ENCODE measurements around the gene GLIS2.

The GLIS2 gene

GRCh38 chr16:4351880-4352279 lies 36.0 kb downstream of the GLIS2 start:
- no peaks in the 10 kb centered on the region for H3K9me3 ChIP-seq (replicated peaks; ENCODE audit: low read length)
- peaks cover 4% of the 10 kb centered on the region for H3K36me3 ChIP-seq (ENCODE audit: insufficient read depth, low read length)

DNA sequence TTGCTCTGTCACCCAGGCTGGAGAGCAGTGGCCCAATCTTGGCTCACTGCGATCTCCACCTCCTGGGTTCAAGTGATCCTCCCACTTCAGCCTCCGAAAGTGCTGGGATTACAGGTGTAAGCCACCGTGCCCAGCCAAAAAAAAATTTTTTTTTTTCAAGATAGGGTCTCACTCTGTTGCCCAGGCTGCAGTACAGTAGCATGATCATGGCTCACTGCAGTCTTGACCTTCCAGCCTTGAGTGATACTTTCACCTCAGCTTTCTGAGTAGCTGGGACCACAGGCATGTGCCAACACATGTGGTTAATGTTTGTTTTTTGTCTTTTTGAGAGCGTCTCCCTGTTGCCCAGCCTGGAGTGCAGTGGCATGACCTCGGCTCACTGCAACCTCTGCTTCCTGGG lies 37.0 kb downstream of the GLIS2 start:
- H3K4me1 ChIP-seq (ENCODE audit: control insufficient read depth, insufficient read depth, low read length) = peaks cover 25% of the 10 kb centered on the region
- no peaks in the 10 kb centered on the region for H3K27me3 ChIP-seq (ENCODE audit: control insufficient read depth, insufficient read depth, low read length)
- H3K9ac ChIP-seq (ENCODE audit: low read depth, low read length) = no peak overlapping the region
- H3K9me3 ChIP-seq (replicated peaks; ENCODE audit: low read length) = no peaks in the 10 kb centered on the region
- H3K4me3 ChIP-seq (ENCODE audit: low read length) = no peak overlapping the region
- no peak overlapping the region for H3K4me2 ChIP-seq (ENCODE audit: low read length)
- H3K36me3 ChIP-seq (ENCODE audit: insufficient read depth, low read length) = peaks cover under 1% of the 10 kb centered on the region

More at GRCh38 chr16:4351880-4352279, 36.0 kb downstream of the GLIS2 start:
- no peaks in the 10 kb centered on the region for H3K27me3 ChIP-seq (ENCODE audit: control insufficient read depth, insufficient read depth, low read length)
- peaks cover 28% of the 10 kb centered on the region for H3K4me1 ChIP-seq (ENCODE audit: control insufficient read depth, insufficient read depth, low read length)
- no peak overlapping the region for H3K4me3 ChIP-seq (ENCODE audit: low read length)
- peak overlapping the region; percentile 52 for H3K9ac ChIP-seq (ENCODE audit: low read depth, low read length)
- peak overlapping the region; percentile 82 for H3K4me2 ChIP-seq (ENCODE audit: low read length)

DNA sequence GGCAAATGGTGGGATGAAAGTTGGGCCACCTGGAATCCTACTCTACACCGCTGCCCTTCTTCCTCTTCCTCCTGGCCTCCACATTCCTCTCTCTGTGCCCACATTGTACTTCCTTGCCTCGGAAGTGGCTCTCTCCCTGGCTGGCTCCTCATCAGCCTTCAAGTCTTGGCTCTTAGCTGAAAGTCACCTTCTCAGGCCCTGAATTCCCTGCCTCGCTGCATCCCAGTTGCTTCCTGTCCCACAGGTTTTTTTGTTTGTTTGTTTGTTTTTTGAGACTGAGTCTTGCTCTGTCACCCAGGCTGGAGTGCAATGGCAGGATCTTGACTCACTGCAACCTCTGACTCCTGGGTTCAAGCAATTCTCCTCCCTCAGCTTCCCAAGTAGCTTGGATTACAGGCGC lies 37.8 kb downstream of the GLIS2 start:
- no peaks in the 10 kb centered on the region for H3K27me3 ChIP-seq (ENCODE audit: control insufficient read depth, insufficient read depth, low read length)
- no peak overlapping the region for H3K4me3 ChIP-seq (ENCODE audit: low read length)
- H3K36me3 ChIP-seq (ENCODE audit: insufficient read depth, low read length) = peaks cover 2% of the 10 kb centered on the region
- peaks cover 19% of the 10 kb centered on the region for H3K4me1 ChIP-seq (ENCODE audit: control insufficient read depth, insufficient read depth, low read length)
- no peak overlapping the region for H3K4me2 ChIP-seq (ENCODE audit: low read length)
- H3K9me3 ChIP-seq (replicated peaks; ENCODE audit: low read length) = no peaks in the 10 kb centered on the region
- H3K9ac ChIP-seq (ENCODE audit: low read depth, low read length) = no peak overlapping the region

DNA sequence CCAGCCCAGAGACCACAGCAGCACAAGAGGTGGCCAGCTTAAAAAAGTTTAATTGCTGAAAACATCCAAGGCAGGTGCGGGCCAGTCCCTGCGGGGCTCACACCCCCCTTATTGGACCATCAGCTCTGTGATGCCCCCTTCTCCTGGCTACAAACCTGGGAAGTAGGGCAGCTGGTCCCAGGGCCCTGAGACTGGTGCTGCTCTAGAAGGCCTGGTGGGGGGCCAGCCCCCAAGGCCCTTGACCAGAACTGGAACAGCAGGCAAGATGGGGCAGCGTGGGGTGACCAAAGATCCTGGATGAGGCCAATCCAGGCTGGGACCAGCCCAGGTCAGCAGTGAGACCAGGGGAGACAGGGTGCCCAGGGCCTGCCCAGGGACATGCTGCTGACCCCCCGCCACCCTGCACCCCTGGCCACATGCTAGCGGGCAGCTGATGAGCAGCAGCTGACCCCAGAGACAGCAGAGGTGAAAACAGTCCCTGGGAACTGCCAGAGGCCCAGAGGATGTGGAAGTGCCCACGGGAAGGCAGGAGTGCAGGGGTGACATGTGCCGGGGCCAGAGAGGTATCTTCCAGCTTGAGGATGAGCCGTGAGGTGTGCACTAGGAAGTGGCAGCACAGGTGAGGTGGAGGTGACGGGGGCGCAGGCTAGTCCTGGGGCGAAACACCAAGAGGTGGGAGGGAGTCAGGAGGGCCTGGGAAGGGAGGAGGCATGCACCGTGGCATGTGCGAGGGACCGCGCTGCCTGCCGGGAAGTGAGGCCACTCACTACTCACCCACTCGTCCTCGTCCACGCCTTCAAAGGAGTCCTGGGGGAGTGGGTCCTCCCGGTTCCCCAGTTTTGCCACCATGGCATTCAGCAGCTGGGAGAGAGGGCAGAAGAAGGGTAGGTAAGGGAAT lies 38.9 kb downstream of the GLIS2 start:
- H3K4me2 ChIP-seq (ENCODE audit: low read length) = no peak overlapping the region
- no peaks in the 10 kb centered on the region for H3K27me3 ChIP-seq (ENCODE audit: control insufficient read depth, insufficient read depth, low read length)
- H3K9me3 ChIP-seq (replicated peaks; ENCODE audit: low read length) = no peaks in the 10 kb centered on the region
- H3K4me3 ChIP-seq (ENCODE audit: low read length) = no peak overlapping the region
- H3K4me1 ChIP-seq (ENCODE audit: control insufficient read depth, insufficient read depth, low read length) = peaks cover 16% of the 10 kb centered on the region
- no peak overlapping the region for H3K9ac ChIP-seq (ENCODE audit: low read depth, low read length)
- H3K36me3 ChIP-seq (ENCODE audit: insufficient read depth, low read length) = peaks cover 5% of the 10 kb centered on the region

- H3K36me3 ChIP-seq (ENCODE audit: insufficient read depth, low read length) = peaks cover 5% of the 10 kb centered on the region
- no peak overlapping the region for H3K9ac ChIP-seq (ENCODE audit: low read depth, low read length)
These were observed 41.0 kb downstream of the GLIS2 start for GRCh38 chr16:4356820-4357219.

DNA sequence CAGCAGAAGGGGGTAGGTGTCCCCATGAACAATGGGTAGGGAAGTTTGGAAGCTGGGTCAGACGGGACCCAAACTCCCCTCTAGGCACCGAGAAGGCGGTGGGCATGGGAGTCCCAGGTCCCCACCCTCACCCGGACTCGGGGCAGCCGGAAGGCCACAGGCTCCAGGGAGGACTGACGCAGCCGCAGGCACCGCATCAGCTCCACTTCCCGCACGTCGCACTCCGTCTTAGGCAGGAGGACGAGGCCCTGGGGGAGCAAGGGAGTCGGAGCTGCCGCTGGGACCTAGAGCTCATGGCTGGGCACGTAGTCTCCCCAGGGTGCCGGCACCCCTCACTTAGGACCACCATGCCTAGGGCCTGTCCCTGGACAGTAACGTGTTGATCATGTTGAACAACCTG lies 42.4 kb downstream of the GLIS2 start:
- H3K4me2 ChIP-seq (ENCODE audit: low read length) = no peak overlapping the region
- H3K9me3 ChIP-seq (replicated peaks; ENCODE audit: low read length) = no peaks in the 10 kb centered on the region
- no peak overlapping the region for H3K4me3 ChIP-seq (ENCODE audit: low read length)
- peaks cover 5% of the 10 kb centered on the region for H3K36me3 ChIP-seq (ENCODE audit: insufficient read depth, low read length)
- H3K27me3 ChIP-seq (ENCODE audit: control insufficient read depth, insufficient read depth, low read length) = no peaks in the 10 kb centered on the region
- H3K4me1 ChIP-seq (ENCODE audit: control insufficient read depth, insufficient read depth, low read length) = no peaks in the 10 kb centered on the region
- no peak overlapping the region for H3K9ac ChIP-seq (ENCODE audit: low read depth, low read length)

More at GRCh38 chr16:4356820-4357219, 41.0 kb downstream of the GLIS2 start:
- Histone ChIP-seq H3K4me1 (ENCODE audit: control insufficient read depth, insufficient read depth, low read length) (peaks cover 8% of the 10 kb centered on the region), H3K9me3 (replicated peaks; ENCODE audit: low read length) (no peaks in the 10 kb centered on the region), H3K4me3 (ENCODE audit: low read length) (no peak overlapping the region), H3K27me3 (ENCODE audit: control insufficient read depth, insufficient read depth, low read length) (no peaks in the 10 kb centered on the region), H3K4me2 (ENCODE audit: low read length) (no peak overlapping the region)

DNA sequence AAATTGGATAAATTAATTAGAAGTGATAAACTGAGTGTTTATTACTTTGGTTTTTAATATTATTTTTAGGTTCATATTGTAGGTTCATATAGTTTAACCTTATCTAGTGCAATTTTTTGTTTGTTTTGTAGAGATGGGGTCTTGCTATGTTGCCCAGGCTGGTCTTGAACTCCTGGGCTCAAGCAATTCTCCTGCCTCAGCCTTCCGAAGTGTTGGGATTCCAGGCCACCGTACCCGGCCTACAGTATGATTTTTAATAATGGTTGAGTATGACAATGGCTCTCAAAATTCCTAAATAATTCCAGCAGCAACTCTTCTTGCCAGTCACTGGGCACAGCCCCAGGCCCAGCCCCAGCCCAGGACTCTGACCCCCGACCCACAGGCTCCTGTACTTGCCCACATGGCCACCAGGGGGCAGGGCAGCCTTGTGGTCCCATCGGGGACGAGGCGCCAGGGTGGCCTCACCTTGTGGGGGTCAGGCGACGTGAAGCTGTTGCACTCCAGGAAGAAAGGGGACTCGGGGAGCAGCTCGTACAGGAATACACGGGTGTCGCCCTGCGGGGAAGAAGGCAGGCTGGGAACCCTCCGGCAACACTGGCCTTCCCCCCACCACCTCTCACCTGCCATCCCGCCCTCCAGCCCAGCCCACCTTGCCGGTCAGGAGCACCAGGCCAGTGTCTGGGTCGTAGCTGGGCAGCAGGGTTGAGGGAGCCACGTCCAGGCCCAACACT lies 43.1 kb downstream of the GLIS2 start:
- Histone ChIP-seq H3K27me3 (ENCODE audit: control insufficient read depth, insufficient read depth, low read length) (no peaks in the 10 kb centered on the region), H3K4me2 (ENCODE audit: low read length) (no peak overlapping the region), H3K4me3 (ENCODE audit: low read length) (no peak overlapping the region), H3K9me3 (replicated peaks; ENCODE audit: low read length) (no peaks in the 10 kb centered on the region), H3K36me3 (ENCODE audit: insufficient read depth, low read length) (peaks cover 5% of the 10 kb centered on the region), H3K9ac (ENCODE audit: low read depth, low read length) (no peak overlapping the region), H3K4me1 (ENCODE audit: control insufficient read depth, insufficient read depth, low read length) (no peaks in the 10 kb centered on the region)

- Histone ChIP-seq H3K9me3 (replicated peaks; ENCODE audit: low read length) (no peaks in the 10 kb centered on the region), H3K4me3 (ENCODE audit: low read length) (no peak overlapping the region), H3K27me3 (ENCODE audit: control insufficient read depth, insufficient read depth, low read length) (no peaks in the 10 kb centered on the region), H3K36me3 (ENCODE audit: insufficient read depth, low read length) (peaks cover 8% of the 10 kb centered on the region), H3K9ac (ENCODE audit: low read depth, low read length) (no peak overlapping the region), H3K4me1 (ENCODE audit: control insufficient read depth, insufficient read depth, low read length) (no peaks in the 10 kb centered on the region), H3K4me2 (ENCODE audit: low read length) (no peak overlapping the region)
These were observed 44.0 kb downstream of the GLIS2 start for GRCh38 chr16:4359914-4360313.

- H3K4me3 ChIP-seq (ENCODE audit: low read length) = no peak overlapping the region
- H3K36me3 ChIP-seq (ENCODE audit: insufficient read depth, low read length) = peaks cover 8% of the 10 kb centered on the region
- no peak overlapping the region for H3K9ac ChIP-seq (ENCODE audit: low read depth, low read length)
- H3K4me1 ChIP-seq (ENCODE audit: control insufficient read depth, insufficient read depth, low read length) = no peaks in the 10 kb centered on the region
- H3K9me3 ChIP-seq (replicated peaks; ENCODE audit: low read length) = no peaks in the 10 kb centered on the region
- H3K27me3 ChIP-seq (ENCODE audit: control insufficient read depth, insufficient read depth, low read length) = no peaks in the 10 kb centered on the region
- H3K4me2 ChIP-seq (ENCODE audit: low read length) = no peak overlapping the region
These were observed 44.7 kb downstream of the GLIS2 start for GRCh38 chr16:4360538-4361021.

DNA sequence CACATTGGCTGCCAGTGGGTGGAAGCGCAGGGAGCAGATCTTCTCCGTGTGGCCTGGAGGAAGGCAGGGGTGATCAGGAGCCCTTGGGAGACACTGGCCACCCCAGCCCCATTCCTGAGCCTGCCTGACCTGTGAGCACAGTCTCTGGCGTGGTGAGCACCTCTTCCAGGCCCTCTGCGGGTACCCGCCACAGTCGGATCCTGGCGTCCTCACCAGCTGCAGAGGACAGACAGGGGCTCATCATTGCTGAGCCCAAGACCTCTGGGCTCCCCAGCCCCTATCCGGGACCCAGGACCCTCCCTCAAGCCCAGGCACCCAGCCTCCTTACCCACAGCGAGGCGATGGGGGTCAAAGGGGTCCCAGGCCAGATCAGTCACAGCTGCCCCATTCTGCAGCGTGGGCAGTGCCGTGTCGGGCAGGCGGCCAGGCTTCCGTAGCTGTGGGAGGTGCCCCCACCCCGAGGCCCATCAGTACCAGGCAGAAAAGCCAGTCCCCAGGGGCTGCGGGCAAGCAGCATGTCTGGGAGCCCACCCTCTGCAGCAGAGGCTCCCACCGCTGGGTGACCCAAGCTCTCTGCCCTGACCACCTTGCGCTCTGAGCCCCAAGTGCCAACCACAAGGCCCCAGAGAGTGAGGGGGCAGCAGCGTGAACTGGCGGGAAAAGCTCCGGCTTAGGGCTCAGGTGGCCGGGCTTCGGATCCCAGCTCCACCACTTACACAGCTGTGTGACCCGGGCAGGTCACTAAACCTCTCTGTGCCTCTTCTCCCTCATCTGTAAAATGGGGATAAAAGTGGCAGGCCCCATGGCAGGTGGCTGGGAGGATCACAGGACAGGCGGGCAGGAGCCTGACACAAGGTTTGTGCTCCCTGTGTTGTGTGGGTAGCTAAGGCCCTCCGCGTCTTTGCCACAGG lies 45.4 kb downstream of the GLIS2 start:
- no peak overlapping the region for H3K9ac ChIP-seq (ENCODE audit: low read depth, low read length)
- H3K36me3 ChIP-seq (ENCODE audit: insufficient read depth, low read length) = peaks cover 8% of the 10 kb centered on the region

GRCh38 chr16:4361944-4362311 lies 46.1 kb downstream of the GLIS2 start:
- Histone ChIP-seq H3K4me1 (ENCODE audit: control insufficient read depth, insufficient read depth, low read length) (no peaks in the 10 kb centered on the region), H3K4me3 (ENCODE audit: low read length) (no peak overlapping the region), H3K4me2 (ENCODE audit: low read length) (no peak overlapping the region), H3K27me3 (ENCODE audit: control insufficient read depth, insufficient read depth, low read length) (no peaks in the 10 kb centered on the region), H3K36me3 (ENCODE audit: insufficient read depth, low read length) (peaks cover 8% of the 10 kb centered on the region), H3K9me3 (replicated peaks; ENCODE audit: low read length) (no peaks in the 10 kb centered on the region), H3K9ac (ENCODE audit: low read depth, low read length) (no peak overlapping the region)

More for the DNA sequence above, 45.4 kb downstream of the GLIS2 start:
- no peaks in the 10 kb centered on the region for H3K9me3 ChIP-seq (replicated peaks; ENCODE audit: low read length)
- H3K27me3 ChIP-seq (ENCODE audit: control insufficient read depth, insufficient read depth, low read length) = no peaks in the 10 kb centered on the region
- H3K4me3 ChIP-seq (ENCODE audit: low read length) = no peak overlapping the region
- H3K4me2 ChIP-seq (ENCODE audit: low read length) = no peak overlapping the region
- no peaks in the 10 kb centered on the region for H3K4me1 ChIP-seq (ENCODE audit: control insufficient read depth, insufficient read depth, low read length)

Data from skeletal muscle satellite cell (primary cell).